Measurements from ENCODE around the gene WDR1.

DNA sequence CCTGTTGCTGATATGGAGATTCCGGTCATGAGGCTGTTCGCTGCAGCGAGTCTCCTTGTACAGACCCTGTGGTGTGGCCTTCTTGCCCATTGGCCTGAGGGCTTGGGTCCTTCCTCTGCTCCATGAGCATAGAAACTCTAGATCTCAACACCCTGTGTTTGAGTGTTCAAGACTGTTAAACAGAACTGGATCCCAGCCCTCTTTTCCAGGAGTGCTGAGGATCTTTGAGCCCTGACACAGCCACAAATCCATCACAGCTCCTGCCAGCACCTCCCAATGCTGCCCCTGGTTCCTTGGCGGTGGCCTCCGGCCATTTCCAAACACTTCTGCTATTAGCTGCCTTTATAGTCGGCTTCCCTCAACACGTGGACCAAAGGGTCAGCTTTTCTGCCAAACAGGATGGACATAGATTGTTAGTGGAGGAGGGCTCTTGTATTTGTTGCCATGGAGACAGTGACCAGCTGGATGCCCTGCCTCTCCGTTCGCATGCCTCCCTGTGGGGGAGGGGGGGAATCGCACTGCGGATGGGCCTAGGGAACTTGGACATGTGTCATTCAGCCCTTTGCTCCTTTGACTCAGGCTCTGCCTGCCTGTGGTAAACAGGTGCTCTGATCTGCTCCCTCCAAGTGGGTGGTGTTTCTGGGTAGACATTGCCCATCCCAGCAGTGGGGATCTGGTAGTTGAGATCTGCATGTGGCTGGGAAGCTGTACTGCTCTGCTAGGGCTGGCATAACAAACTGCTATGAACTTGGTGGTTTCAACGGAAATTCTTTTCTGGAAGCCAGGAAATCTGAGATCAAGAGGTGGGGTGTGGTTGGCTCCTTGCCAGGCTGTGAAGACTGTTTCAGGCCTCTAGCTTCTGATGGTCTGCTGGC lies 6.9 kb upstream of the WDR1 start:
- TF ChIP-seq, protein P1, sequence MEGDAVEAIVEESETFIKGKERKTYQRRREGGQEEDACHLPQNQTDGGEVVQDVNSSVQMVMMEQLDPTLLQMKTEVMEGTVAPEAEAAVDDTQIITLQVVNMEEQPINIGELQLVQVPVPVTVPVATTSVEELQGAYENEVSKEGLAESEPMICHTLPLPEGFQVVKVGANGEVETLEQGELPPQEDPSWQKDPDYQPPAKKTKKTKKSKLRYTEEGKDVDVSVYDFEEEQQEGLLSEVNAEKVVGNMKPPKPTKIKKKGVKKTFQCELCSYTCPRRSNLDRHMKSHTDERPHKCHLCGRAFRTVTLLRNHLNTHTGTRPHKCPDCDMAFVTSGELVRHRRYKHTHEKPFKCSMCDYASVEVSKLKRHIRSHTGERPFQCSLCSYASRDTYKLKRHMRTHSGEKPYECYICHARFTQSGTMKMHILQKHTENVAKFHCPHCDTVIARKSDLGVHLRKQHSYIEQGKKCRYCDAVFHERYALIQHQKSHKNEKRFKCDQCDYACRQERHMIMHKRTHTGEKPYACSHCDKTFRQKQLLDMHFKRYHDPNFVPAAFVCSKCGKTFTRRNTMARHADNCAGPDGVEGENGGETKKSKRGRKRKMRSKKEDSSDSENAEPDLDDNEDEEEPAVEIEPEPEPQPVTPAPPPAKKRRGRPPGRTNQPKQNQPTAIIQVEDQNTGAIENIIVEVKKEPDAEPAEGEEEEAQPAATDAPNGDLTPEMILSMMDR (IDR thresholded peaks at IDR 0.05; ENCODE audit: insufficient read depth, low read length, poor library complexity, severe bottlenecking), result no peak
- TF ChIP-seq EZH2phosphoT487 (conservative IDR thresholded peaks at IDR 0.05; ENCODE audit: low read length), result no peak

All from SU-DHL-6 (cell line).